ENCODE data around the gene B3GNT4. TPM values are rescaled to one million over a fixed set of nuclear protein-coding genes. Genes with fewer than 3 reads are reported as not detected.

B3GNT4 gene
- total and polyA plus RNA-seq, 2 of the 13 experiments (the other 11 are each of a cell fraction or from before 2014, with no cell fraction given): 0.04 to 0.21 TPM

DNA sequence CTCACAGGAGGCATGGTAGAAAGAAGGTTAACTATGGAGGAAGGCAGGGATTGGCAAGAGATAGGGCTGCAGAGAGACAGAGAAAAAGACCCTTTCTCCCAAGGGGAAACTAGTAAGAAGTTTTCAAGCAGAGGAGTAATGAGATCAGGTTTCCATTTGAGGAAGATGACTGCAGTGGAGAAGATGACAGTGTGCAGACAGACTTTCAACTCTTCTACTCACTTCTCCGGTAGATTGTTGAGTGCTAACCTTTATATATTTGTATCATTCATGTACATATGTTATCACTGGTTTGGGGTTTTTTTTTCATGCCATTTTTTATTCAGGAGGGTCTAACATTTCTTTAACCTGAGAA, 5.9 kb upstream of the B3GNT4 start (continued):
- TF ChIP-seq, protein P1, sequence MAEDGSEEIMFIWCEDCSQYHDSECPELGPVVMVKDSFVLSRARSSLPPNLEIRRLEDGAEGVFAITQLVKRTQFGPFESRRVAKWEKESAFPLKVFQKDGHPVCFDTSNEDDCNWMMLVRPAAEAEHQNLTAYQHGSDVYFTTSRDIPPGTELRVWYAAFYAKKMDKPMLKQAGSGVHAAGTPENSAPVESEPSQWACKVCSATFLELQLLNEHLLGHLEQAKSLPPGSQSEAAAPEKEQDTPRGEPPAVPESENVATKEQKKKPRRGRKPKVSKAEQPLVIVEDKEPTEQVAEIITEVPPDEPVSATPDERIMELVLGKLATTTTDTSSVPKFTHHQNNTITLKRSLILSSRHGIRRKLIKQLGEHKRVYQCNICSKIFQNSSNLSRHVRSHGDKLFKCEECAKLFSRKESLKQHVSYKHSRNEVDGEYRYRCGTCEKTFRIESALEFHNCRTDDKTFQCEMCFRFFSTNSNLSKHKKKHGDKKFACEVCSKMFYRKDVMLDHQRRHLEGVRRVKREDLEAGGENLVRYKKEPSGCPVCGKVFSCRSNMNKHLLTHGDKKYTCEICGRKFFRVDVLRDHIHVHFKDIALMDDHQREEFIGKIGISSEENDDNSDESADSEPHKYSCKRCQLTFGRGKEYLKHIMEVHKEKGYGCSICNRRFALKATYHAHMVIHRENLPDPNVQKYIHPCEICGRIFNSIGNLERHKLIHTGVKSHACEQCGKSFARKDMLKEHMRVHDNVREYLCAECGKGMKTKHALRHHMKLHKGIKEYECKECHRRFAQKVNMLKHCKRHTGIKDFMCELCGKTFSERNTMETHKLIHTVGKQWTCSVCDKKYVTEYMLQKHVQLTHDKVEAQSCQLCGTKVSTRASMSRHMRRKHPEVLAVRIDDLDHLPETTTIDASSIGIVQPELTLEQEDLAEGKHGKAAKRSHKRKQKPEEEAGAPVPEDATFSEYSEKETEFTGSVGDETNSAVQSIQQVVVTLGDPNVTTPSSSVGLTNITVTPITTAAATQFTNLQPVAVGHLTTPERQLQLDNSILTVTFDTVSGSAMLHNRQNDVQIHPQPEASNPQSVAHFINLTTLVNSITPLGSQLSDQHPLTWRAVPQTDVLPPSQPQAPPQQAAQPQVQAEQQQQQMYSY (CRISPR knock-in tag; IDR thresholded peaks at IDR 0.05): no peak
- TF ChIP-seq SIX4 (CRISPR knock-in tag; IDR thresholded peaks at IDR 0.05) (no peak), ZNF546 (CRISPR knock-in tag; conservative IDR thresholded peaks at IDR 0.05) (no peak), ZNF33A (CRISPR knock-in tag; IDR thresholded peaks at IDR 0.05; ENCODE audit: borderline replicate concordance) (no peak), NCOA2 (CRISPR knock-in tag; IDR thresholded peaks at IDR 0.05) (no peak), ARNT (IDR thresholded peaks at IDR 0.05) (no peak)
- TF ChIP-seq, protein P2, sequence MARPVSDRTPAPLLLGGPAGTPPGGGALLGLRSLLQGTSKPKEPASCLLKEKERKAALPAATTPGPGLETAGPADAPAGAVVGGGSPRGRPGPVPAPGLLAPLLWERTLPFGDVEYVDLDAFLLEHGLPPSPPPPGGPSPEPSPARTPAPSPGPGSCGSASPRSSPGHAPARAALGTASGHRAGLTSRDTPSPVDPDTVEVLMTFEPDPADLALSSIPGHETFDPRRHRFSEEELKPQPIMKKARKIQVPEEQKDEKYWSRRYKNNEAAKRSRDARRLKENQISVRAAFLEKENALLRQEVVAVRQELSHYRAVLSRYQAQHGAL (CRISPR knock-in tag; IDR thresholded peaks at IDR 0.05; ENCODE audit: not compliant biosample characterization): no peak
- TF ChIP-seq, protein P3, sequence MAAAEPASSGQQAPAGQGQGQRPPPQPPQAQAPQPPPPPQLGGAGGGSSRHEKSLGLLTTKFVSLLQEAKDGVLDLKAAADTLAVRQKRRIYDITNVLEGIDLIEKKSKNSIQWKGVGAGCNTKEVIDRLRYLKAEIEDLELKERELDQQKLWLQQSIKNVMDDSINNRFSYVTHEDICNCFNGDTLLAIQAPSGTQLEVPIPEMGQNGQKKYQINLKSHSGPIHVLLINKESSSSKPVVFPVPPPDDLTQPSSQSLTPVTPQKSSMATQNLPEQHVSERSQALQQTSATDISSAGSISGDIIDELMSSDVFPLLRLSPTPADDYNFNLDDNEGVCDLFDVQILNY (CRISPR knock-in tag; conservative IDR thresholded peaks at IDR 0.05): no peak
- TF ChIP-seq, protein P4, sequence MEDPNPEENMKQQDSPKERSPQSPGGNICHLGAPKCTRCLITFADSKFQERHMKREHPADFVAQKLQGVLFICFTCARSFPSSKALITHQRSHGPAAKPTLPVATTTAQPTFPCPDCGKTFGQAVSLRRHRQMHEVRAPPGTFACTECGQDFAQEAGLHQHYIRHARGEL (CRISPR knock-in tag; IDR thresholded peaks at IDR 0.05): no peak
- TF ChIP-seq, protein P5, sequence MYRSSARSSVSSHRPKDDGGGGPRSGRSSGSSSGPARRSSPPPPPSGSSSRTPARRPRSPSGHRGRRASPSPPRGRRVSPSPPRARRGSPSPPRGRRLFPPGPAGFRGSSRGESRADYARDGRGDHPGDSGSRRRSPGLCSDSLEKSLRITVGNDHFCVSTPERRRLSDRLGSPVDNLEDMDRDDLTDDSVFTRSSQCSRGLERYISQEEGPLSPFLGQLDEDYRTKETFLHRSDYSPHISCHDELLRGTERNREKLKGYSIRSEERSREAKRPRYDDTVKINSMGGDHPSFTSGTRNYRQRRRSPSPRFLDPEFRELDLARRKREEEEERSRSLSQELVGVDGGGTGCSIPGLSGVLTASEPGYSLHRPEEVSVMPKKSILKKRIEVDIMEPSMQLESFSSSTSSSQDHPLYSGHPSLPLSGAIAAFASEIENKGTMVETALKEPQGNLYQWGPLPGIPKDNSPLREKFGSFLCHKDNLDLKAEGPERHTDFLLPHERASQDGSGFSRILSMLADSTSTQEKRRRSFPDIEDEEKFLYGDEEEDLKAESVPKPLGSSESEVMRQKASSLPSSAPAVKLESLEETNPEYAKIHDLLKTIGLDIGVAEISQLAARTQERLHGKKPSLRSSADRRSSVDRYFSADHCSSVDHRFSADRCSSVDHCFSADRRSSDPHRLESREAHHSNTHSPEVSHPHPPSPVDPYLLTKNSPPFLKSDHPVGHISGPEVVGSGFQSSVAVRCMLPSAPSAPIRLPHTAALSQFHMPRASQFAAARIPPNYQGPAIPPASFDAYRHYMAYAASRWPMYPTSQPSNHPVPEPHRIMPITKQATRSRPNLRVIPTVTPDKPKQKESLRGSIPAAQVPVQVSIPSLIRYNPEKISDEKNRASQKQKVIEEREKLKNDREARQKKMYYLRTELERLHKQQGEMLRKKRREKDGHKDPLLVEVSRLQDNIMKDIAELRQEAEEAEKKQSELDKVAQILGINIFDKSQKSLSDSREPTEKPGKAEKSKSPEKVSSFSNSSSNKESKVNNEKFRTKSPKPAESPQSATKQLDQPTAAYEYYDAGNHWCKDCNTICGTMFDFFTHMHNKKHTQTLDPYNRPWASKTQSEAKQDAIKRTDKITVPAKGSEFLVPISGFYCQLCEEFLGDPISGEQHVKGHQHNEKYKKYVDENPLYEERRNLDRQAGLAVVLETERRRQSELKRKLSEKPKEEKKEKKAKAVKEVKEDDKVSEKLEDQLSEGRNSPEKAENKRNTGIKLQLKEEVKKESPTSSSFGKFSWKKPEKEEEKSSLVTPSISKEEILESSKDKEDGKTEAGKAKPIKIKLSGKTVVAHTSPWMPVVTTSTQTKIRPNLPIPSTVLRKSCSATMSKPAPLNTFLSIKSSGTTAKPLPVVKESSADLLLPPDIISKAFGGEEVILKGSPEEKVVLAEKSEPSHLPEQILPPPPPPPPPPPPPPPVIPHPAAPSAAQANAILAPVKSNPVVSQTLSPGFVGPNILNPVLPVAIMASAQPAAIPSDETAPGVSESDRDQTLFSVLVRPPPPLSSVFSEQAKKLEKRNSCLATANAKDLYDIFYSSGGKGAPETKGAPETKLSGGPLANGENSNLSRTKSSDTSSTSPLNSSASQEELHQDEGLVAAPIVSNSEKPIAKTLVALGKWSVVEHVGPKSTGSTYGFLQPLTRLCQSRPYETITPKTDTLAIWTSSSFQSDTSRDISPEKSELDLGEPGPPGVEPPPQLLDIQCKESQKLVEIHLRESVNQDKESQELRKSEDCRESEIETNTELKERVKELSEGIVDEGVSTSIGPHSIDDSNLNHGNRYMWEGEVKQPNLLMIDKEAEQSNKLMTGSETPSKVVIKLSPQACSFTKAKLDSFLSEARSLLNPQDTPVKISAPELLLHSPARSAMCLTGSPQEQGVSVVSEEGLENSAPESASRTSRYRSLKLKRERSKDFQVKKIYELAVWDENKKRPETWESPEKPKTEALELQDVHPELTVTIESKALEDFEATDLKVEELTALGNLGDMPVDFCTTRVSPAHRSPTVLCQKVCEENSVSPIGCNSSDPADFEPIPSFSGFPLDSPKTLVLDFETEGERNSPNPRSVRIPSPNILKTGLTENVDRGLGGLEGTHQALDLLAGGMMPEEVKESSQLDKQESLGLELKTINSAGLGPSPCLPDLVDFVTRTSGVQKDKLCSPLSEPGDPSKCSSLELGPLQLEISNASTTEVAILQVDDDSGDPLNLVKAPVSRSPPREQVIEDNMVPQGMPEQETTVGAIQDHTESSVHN (CRISPR knock-in tag; IDR thresholded peaks at IDR 0.05): no peak

All from HepG2 (cell line).